Activated CD4-positive, CD25-positive, alpha-beta regulatory T cell treated with anti-CD3 and anti-CD28 coated beads, Interleukin-2, amount 50 U/mL, for 24 hours (primary cell): ENCODE data around the gene STAM.

Experiments used
- ATAC-seq, 2 donors: fragments of 150-1000 bp; cut with Tn5 transposase; one replicate each; pipeline ENCODE4 v1.10.0; 2021; ENCODE audit warnings: mild to moderate bottlenecking in 1 of 2, moderate library complexity in 1 of 2

The STAM gene

DNA sequence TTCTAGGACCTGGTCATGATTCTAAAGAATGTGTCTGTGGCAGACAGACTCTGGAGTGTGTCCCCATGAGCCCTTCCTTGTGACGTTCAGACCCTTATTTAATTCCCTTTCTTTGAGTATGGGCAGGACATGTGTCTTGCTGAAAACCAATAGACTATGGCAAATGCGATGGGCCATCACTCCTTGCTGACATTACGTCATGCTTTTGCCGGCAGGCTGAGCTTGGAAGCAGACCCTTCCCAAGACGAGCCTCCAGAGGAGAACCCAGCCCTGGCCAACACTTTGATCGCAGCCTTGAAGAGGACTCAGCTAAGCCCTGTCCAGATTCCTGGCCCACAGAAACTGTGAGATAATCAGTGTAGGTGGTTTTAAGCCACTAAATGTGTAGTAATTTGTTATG, 89.7 kb downstream of the STAM start:
- ATAC-seq = no peak

GRCh38 chr10:17734432-17735080, 90.6 kb downstream of the STAM start:
- ATAC-seq = no peak

- ATAC-seq = no peak
Observed at GRCh38 chr10:17735166-17735941, 91.4 kb downstream of the STAM start.

GRCh38 chr10:17736223-17736622, 92.3 kb downstream of the STAM start:
- no peak for ATAC-seq

GRCh38 chr10:17737027-17737965, 93.3 kb downstream of the STAM start:
- ATAC-seq = no peak

DNA sequence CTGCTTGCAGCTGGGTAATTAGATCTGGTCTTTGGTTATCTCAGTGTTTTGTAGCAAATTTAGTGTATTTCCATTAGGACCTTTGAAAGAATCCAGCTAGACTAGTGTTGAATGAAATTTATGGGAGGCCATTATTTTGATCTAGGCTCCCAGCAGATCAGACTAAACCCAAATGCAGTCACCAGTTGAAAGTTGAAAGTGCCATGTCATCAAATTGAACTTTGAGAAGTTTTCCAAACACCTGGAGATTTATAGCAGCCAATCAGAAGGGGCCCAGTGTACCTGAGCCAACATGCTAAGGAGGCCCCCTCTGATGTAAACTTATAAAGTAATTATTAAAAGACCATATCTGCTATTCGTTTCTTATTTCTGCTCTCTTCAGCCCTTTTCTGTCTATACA, 96.7 kb downstream of the STAM start:
- no peak for ATAC-seq

DNA sequence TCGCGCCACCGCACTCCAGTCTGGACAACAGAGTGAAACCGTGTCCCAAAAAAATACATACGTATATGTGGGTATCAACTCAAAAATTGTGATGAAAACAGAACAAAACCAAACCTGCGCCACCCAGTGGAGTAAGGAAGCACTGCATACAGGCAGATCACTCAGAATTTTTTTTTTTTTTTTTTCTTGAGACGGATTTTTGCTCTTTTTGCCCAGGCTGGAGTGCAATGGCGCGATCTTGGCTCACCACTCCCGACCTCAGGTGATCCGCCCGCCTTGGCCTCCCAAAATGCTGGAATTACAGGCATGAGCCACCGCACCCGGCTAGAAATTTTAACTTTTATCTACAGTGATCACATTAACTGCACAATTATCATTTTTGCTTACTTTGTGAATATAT, 99.0 kb downstream of the STAM start:
- no peak for ATAC-seq

DNA sequence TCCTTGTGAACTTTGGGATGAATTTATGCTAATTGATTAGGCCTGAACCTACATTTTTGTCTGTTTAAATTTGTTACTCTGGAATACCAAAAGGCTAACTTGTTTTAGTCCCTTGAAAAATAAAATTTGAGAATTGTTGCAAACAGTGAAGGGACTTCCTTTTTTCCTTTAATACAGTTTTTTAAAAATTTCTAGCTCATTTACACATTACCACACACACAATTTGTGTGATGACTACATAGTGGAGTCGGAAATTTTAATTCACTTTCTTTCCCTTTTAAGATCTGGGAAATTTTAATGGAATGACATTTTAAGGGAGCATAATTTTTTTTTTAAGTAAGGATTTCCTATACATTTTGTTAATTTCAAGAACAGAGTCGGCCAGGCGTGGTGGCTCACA, 99.5 kb downstream of the STAM start:
- ATAC-seq = no peak

DNA sequence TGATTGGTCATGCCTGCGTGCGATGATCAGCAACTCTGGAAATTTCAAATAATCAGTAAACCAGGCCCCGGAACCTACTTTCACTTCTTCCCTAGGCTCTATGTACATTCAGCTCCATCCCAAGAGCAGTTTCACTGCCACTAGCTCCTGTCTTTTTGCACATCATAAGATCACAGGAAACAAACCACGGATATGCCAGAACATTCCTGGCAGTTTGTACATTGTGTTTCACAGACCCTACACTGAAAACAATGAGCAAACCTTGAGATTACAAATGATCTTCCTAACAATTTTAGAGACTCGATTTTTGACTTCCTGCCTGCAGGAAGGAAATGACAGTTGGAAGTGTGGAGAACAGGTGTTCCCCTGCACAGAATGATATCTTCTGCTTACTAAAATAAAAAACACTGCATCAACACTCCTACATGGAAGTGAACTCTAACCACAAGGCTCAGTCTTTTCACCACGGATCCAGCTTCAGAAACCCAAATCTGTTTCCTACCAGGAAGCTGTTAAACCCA, 100.5 kb downstream of the STAM start:
- ATAC-seq = no peak

DNA sequence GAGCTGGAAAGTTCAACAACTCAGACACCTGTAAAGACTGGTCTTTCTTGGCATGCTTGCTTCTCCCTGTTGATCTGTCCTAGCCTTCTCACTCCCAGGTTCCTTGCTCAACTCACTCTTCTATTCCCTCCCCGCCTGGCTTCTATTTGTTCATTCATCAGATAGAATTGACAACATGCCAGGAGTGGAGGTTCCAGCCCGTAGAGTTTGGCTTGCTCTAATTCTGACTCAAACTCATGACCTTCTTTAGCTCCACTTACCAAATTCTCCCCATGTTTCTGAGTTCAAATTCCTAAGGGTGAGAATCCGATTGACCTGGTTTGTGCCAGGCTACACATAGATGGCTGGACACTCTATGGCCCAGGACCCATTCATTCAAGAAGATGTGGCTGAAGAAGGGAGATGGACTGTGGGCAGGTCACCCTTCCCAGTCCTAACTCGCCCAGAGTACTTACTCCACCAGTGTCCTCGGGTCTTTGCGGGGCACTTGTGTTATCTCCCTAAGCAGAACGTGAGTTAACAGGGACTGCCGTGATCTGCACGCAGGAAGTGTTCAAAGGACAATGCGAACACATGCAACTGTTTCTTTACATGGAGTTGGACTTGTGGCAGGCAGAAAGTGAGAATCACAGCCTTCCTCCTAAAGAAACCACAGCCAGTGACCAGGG, 104.1 kb downstream of the STAM start:
- ATAC-seq = no peak

GRCh38 chr10:17749890-17750289, 105.9 kb downstream of the STAM start:
- ATAC-seq = no peak

GRCh38 chr10:17751781-17752445, 108.0 kb downstream of the STAM start, which contains the start of gene TMEM236:
Gene TMEM236 (plus strand): TSS chr10:17752201. CDS start chr10:17752296, 95 bp downstream.
- ATAC-seq = no peak

GRCh38 chr10:17756557-17757217, 112.7 kb downstream of the STAM start:
- ATAC-seq = peak; percentile 75 to 88

DNA sequence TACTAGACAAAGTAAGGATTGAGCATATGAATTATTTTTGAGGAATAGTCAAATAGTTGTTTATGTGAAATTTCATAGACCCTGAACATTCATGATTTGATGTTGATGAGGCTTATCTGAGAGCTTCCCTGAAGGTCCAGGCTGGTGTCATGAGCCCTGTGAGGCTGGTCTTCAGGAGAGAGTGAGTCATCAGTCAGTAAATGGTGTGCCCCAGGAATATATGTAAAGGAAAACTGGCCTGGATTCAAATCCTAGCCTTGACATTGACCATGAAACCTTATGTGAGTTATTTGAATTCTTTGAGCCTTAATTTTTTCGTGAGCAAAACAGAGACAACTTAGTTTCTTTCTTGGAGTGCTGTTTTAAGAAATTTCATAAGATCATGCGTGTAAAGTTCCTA, 114.2 kb downstream of the STAM start:
- ATAC-seq = no peak

GRCh38 chr10:17758896-17759295, 114.9 kb downstream of the STAM start:
- no peak for ATAC-seq

GRCh38 chr10:17764142-17764541, 120.2 kb downstream of the STAM start:
- ATAC-seq = no peak

DNA sequence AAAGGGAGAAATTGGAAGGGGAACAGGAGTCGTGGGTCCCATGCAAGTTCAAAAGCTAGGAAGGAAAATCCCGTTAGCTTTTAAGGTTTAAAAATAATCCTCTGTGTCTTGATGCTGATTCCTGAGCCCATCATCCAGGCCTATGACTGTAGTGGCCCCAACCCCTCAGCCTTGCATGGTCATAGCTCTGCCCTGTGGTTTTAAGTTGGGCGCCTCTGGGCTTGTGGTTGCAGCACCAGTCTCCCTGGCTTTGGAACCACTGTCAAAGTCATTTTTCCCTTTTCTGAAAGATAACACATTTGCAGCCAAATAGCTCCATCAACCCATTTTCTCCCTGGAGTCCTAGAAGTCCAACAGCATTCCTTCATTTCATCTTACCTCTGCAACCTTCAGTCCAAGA, 121.7 kb downstream of the STAM start:
- no peak for ATAC-seq
